Measurements from ENCODE around the gene CORO7.
A peak's percentile ranks its signal among the peaks of the same experiment; 100 is the strongest.
"Not testable (repeated sequence)": the region's sequence is repeated elsewhere in the genome, so short reads cannot be mapped to it uniquely, and the experiment has no call there.

The CORO7 gene

DNA sequence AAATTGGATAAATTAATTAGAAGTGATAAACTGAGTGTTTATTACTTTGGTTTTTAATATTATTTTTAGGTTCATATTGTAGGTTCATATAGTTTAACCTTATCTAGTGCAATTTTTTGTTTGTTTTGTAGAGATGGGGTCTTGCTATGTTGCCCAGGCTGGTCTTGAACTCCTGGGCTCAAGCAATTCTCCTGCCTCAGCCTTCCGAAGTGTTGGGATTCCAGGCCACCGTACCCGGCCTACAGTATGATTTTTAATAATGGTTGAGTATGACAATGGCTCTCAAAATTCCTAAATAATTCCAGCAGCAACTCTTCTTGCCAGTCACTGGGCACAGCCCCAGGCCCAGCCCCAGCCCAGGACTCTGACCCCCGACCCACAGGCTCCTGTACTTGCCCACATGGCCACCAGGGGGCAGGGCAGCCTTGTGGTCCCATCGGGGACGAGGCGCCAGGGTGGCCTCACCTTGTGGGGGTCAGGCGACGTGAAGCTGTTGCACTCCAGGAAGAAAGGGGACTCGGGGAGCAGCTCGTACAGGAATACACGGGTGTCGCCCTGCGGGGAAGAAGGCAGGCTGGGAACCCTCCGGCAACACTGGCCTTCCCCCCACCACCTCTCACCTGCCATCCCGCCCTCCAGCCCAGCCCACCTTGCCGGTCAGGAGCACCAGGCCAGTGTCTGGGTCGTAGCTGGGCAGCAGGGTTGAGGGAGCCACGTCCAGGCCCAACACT is 57.4 kb downstream of the CORO7 start:
- peak; percentile 57 for FAIRE-seq
- peak; percentile 56 for DNase-seq (ENCODE audit: insufficient read length, low spot score)

- FAIRE-seq: no peak
- DNase-seq (ENCODE audit: insufficient read length, low spot score): no peak
Measured at GRCh38 chr16:4358236-4358635, 58.2 kb downstream of the CORO7 start.

DNA sequence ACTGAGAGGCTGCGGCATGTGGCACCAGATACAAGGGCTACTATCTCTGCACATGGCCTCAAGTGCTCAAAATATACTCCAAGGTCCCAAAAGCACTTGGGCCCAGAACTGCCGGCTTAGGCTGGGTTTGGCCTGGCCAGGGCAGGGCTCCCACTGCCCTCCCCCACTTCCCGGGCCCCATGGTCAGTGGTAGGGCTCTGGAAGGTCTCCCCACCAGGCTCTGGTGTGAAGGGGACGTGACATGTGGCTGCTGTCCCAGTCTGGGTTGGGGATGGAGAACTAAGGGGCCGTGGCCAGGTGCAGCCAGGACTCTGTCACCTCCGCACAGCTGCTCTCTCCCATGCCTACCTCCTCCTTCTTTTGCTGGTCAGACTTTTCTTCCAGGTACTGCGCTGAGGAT is 59.6 kb downstream of the CORO7 start:
- no peak for FAIRE-seq

GRCh38 chr16:4354512-4355409 is 61.6 kb downstream of the CORO7 start:
- no peak for FAIRE-seq
- no peak for DNase-seq (ENCODE audit: insufficient read length, low spot score)

More for the DNA sequence above, 59.6 kb downstream of the CORO7 start:
- DNase-seq (ENCODE audit: insufficient read length, low spot score): no peak

DNA sequence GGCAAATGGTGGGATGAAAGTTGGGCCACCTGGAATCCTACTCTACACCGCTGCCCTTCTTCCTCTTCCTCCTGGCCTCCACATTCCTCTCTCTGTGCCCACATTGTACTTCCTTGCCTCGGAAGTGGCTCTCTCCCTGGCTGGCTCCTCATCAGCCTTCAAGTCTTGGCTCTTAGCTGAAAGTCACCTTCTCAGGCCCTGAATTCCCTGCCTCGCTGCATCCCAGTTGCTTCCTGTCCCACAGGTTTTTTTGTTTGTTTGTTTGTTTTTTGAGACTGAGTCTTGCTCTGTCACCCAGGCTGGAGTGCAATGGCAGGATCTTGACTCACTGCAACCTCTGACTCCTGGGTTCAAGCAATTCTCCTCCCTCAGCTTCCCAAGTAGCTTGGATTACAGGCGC is 62.7 kb downstream of the CORO7 start:
- no peak for DNase-seq (ENCODE audit: insufficient read length, low spot score)
- no peak for FAIRE-seq

DNA sequence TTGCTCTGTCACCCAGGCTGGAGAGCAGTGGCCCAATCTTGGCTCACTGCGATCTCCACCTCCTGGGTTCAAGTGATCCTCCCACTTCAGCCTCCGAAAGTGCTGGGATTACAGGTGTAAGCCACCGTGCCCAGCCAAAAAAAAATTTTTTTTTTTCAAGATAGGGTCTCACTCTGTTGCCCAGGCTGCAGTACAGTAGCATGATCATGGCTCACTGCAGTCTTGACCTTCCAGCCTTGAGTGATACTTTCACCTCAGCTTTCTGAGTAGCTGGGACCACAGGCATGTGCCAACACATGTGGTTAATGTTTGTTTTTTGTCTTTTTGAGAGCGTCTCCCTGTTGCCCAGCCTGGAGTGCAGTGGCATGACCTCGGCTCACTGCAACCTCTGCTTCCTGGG is 63.6 kb downstream of the CORO7 start:
- DNase-seq (ENCODE audit: insufficient read length, low spot score): no peak
- no peak for FAIRE-seq

DNA sequence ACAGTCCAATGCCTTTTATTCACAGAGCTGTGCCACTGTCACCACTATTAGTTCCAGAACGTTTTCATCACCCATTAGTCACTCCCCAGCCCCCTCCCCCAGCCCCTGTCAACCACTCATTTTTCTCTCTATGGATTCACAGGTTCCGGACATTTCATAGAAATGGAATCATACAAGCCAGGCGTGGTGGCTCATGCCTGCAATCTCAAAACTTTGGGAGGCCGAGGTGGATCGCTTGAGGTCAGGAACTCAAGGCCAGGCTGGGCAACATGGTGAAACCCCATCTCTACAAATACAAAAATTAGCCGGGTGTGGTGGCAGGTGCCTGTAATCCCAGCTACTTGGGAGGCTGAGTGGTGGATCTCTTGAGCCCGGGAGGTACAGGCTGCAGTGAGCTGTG is 64.5 kb downstream of the CORO7 start:
- DNase-seq (ENCODE audit: insufficient read length, low spot score): no peak
- FAIRE-seq: no peak

- FAIRE-seq (peak; percentile 57), DNase-seq (ENCODE audit: insufficient read length, low spot score) (peak; percentile 91)
Measured at GRCh38 chr16:4350787-4351659, 65.4 kb downstream of the CORO7 start, which contains the start of gene PAM16. TSS of gene PAM16 (minus strand) at chr16:4351321. CDS start at chr16:4351234, 87 bp downstream.

GRCh38 chr16:4350365-4350786 is 66.0 kb downstream of the CORO7 start:
- DNase-seq (ENCODE audit: insufficient read length, low spot score) (no peak), FAIRE-seq (no peak)

GRCh38 chr16:4349332-4349731 is 67.1 kb downstream of the CORO7 start:
- FAIRE-seq: no peak
- DNase-seq (ENCODE audit: insufficient read length, low spot score): no peak

DNA sequence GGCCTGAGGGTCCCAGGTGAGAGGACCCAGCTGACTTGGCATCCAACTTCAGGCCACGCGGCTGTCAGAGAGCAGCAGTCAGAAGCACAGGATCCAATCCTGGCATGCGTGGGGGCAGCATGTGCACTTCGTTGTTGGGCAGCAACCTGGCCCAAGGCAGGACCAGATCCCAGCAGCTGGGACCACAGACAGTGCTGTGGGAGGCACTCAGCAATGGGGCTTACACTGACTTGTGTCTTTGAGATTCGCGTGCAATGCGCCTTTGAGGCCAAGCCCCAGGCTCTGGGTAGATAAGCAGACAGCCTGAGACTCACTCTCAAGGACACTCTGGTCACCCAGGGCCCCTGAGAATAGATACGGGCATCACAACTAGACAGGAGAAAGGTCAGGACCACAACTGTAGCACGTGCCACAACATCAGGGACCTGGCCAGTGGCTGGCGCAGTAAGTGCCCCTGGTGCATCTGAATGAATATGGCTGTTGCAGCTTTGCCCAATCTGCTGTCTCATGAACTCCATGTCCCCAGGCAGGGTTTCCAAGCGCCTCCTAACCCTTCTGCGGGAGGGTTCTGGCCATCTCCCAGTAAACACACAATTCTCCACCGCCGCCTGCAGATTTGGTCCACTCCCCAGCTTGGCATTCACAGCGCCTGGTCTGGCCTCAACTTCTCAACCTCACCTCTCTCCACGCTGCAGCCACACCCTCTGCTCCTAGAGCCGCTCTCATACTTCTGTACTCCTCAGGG is 68.5 kb downstream of the CORO7 start:
- FAIRE-seq (no peak), DNase-seq (ENCODE audit: insufficient read length, low spot score) (no peak)

- FAIRE-seq (no peak), DNase-seq (ENCODE audit: insufficient read length, low spot score) (no peak)
Measured at GRCh38 chr16:4347010-4347409, 69.4 kb downstream of the CORO7 start.

GRCh38 chr16:4345836-4346781 is 70.3 kb downstream of the CORO7 start:
- no peak for FAIRE-seq
- no peak for DNase-seq (ENCODE audit: insufficient read length, low spot score)

DNA sequence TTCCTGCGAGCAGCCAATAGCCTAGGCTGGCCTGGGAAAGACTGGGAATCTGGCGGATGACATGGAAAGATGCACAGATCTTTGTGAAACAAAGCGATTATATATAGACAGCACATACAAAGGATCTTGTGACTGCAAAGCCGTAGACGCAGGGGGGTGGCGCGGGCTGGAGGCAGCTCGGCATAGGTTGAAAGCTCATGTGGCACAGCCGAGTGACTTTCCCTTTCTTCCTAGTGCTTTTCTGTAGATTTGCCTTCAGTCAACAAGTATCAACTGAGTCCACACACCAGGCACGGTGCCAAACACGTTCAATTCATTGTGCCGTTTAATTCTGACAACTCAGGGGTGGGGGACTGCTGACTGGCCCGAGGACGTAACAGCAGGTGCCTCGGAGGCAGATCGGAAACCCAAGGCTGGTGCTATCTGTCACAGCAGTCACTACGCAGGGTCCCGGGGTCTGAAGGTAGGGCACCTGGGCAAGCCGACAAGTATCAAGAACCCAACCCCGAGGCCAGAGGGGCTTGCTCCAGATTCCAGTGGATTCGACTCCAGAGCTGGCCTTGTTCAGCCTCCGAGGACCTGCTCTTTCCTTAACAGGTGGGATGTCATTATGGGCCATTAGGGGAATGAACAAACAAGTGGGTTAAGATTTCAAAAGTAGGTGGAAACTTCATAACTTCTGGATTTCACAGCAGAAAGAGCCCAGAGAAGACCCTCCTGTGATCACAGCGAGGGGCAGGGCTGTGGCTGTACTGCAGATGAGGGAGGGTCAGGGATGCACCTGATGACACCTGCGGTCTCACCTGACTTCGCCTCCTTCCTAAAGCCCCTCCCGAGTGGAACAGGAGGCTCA is 71.2 kb downstream of the CORO7 start:
- no peak for FAIRE-seq
- no peak for DNase-seq (ENCODE audit: insufficient read length, low spot score)

- not testable (repeated sequence) for DNase-seq (ENCODE audit: insufficient read length, low spot score)
- FAIRE-seq: peak; percentile 89
Measured at GRCh38 chr16:4344300-4344982, 72.0 kb downstream of the CORO7 start.

GRCh38 chr16:4342866-4343744 is 73.3 kb downstream of the CORO7 start:
- DNase-seq (ENCODE audit: insufficient read length, low spot score) (no peak), FAIRE-seq (no peak)

DNA sequence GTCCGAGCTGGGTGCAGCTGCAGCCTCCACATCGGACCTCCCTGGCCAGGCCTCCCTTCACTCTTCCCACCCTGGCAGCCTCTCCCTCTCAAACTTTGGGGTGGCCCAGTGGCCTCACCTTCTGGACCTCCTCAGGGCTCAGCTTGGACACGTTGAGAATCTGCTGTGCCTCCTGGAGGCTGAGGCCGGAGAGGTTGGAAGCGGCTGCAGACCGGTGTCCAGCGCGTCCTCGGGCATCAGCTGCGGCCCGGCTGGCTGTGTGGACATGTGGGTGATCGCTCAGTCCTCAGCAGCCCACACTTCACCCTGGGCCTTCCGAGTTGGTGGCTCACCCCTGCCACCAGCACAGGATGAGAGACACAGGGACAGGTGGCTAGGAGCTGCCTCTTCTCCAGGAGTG is 75.1 kb downstream of the CORO7 start:
- no peak for FAIRE-seq

More for the DNA sequence above, 75.1 kb downstream of the CORO7 start:
- no peak for DNase-seq (ENCODE audit: insufficient read length, low spot score)

Data from HTR-8/SVneo (cell line).